Endothelial cell of umbilical vein (primary cell): Measurements from ENCODE around the gene PIWIL4. TPM values are rescaled to one million over a fixed set of nuclear protein-coding genes. Genes with fewer than 3 reads are reported as not detected.

Experiments used
- BruUV-seq: library from RNA; stranded (reverse); fragments of 400-500 nt; replicated peaks from 2 replicates; lab custom pipeline; 2021; lab: Mats Ljungman, UMichigan
- CTCF ChIA-PET: fragments of 300-600, 350-600 bp; sonication (Branson Sonifier 250); formaldehyde crosslinking; loops from one replicate; lab custom pipeline; 2021; ENCODE audit warnings: antibody characterized with exemption, inconsistent platforms; lab: Charles Lee
- POLR2A ChIA-PET: fragments of 300-600, 350-600 bp; sonication (Branson Sonifier 250); formaldehyde crosslinking; loops from one replicate; lab custom pipeline; 2021; ENCODE audit warnings: antibody characterized with exemption, inconsistent platforms; lab: Charles Lee
- DNase-seq: peaks from one replicate; pipeline ENCODE4 v3.0.0-alpha.2; 2011; ENCODE audit warnings: low read depth, low spot score
- FAIRE-seq: peaks from 2 replicates; lab custom pipeline; 2011; peaks lifted over from hg19 to GRCh38; lab: Jason Lieb, UNC
- H2AFZ ChIP-seq: 2 replicates; pipeline ENCODE4 v1.6.0; 2012; ENCODE audit warnings: low read depth, low read length, control low read depth, inconsistent platforms
- H3K27ac ChIP-seq: 2 replicates; pipeline ENCODE4 v1.5.1; 2011; ENCODE audit warnings: low read depth, mild to moderate bottlenecking, control low read depth, low read length, moderate library complexity; ENCODE audit not compliant: insufficient read depth
- H3K27me3 ChIP-seq, 2 experiments: 2 replicates each; pipeline versions ENCODE4 v1.6.0 to v1.6.1; 2011; ENCODE audit warnings: low read length in 2 of 2, mixed read lengths in 1 of 2; ENCODE audit not compliant: control insufficient read depth in 2 of 2, insufficient read depth in 2 of 2
- H3K36me3 ChIP-seq, 2 experiments: 2 replicates in 1 of 2; 3 replicates in 1 of 2; pipeline ENCODE4 v1.5.1; 2011; ENCODE audit warnings: low read length in 2 of 2, mild to moderate bottlenecking in 1 of 2, moderate library complexity in 1 of 2; ENCODE audit not compliant: control insufficient read depth in 2 of 2, insufficient read depth in 2 of 2; ENCODE audit errors: extremely low read depth in 1 of 2
- H3K4me1 ChIP-seq: 3 replicates; pipeline ENCODE4 v1.5.1; 2011; ENCODE audit warnings: mild to moderate bottlenecking, low read length; ENCODE audit not compliant: control insufficient read depth, insufficient read depth; ENCODE audit errors: extremely low read depth
- H3K4me2 ChIP-seq: 2 replicates; pipeline ENCODE4 v1.6.1; 2011; ENCODE audit warnings: low read length, control low read depth, mixed read lengths; ENCODE audit not compliant: insufficient read depth
- H3K4me3 ChIP-seq, 3 experiments: fragments of 200-600 bp in 1 of 3; sonication (generic), shearing (Covaris generic) in 1 of 3; replicated peaks in 1 of 3; 2 replicates each; pipeline ENCODE4 v1.5.1; 2011 to 2016; ENCODE audit warnings: control low read depth in 3 of 3, low read length in 3 of 3, mild to moderate bottlenecking in 2 of 3, inconsistent platforms in 1 of 3, low read depth in 1 of 3, moderate library complexity in 1 of 3; ENCODE audit not compliant: insufficient read depth in 1 of 3
- H3K79me2 ChIP-seq: 2 replicates; pipeline ENCODE4 v1.6.0; 2012; ENCODE audit warnings: low read length, inconsistent platforms; ENCODE audit not compliant: control insufficient read depth, insufficient read depth
- H3K9ac ChIP-seq: replicated peaks from 2 replicates; pipeline ENCODE3; 2011; ENCODE audit warnings: low read length, control low read depth; ENCODE audit not compliant: insufficient read depth; ENCODE audit errors: extremely low read depth
- H3K9me1 ChIP-seq: replicated peaks from 3 replicates; pipeline ENCODE4 v1.6.0; 2011; ENCODE audit warnings: mild to moderate bottlenecking, low read length; ENCODE audit not compliant: control insufficient read depth, insufficient read depth; ENCODE audit errors: extremely low read depth
- H3K9me3 ChIP-seq: replicated peaks from 2 replicates; pipeline ENCODE4 v1.5.1; 2012; ENCODE audit warnings: low read length, inconsistent platforms; ENCODE audit not compliant: control insufficient read depth, insufficient read depth
- H4K20me1 ChIP-seq: replicated peaks from 2 replicates; pipeline ENCODE3; 2011; ENCODE audit warnings: mild to moderate bottlenecking, low read length; ENCODE audit not compliant: control insufficient read depth, insufficient read depth; ENCODE audit errors: extremely low read depth
- CTCF ChIP-seq, 2 donors: IDR thresholded peaks; 1 replicate in 1 of 2; 2 replicates in 1 of 2; pipeline ENCODE4 v1.5.1; 2011; ENCODE audit warnings: low read length in 2 of 2, mild to moderate bottlenecking in 2 of 2, moderate library complexity in 2 of 2, control low read depth in 1 of 2, inconsistent platforms in 1 of 2, low read depth in 1 of 2; ENCODE audit not compliant: insufficient read depth in 1 of 2; ENCODE audit errors: extremely low read depth in 1 of 2
- MAX ChIP-seq: IDR thresholded peaks from 2 replicates; pipeline ENCODE4 v1.6.1; 2011; ENCODE audit not compliant: insufficient read depth, insufficient read length
- MYC ChIP-seq: IDR thresholded peaks from one replicate; pipeline ENCODE4 v1.6.1; 2011; ENCODE audit warnings: mild to moderate bottlenecking, low read depth, low read length
- POLR2AphosphoS5 ChIP-seq: IDR thresholded peaks from 2 replicates; pipeline ENCODE4 v1.6.1; 2012; ENCODE audit warnings: low read depth, mild to moderate bottlenecking, control low read depth, low read length, moderate library complexity; ENCODE audit not compliant: insufficient read depth
- dilution Hi-C: fragments of 300-500 bp; cut with MboI; formaldehyde crosslinking; loops from one replicate; pipeline ENCODE4 v1.15.0; 2019; ENCODE audit warnings: low sequenced_read_pairs; ENCODE audit not compliant: extremely low pct_ligation_motif_present
- intact Hi-C: fragments of 100-400 bp; cut with micrococcal nuclease; formaldehyde crosslinking; loops from one replicate; pipeline ENCODE4 v1.10.0; 2022
- polyA plus RNA-seq, 4 experiments: library from polyadenylated mRNA; depleted of rRNA in 3 of 4; stranded (reverse) in 3 of 4; unstranded in 1 of 4; fragments of >200 nt; gene quantifications; 2 replicates each; pipeline versions ENCODE4 v1.2.1 to v1.2.3, GENCODE V29; 2011 to 2012; ENCODE audit warnings: missing spikeins in 1 of 4
- total RNA-seq: library from RNA; stranded (reverse); gene quantifications from 2 replicates; pipeline ENCODE4 v1.2.3, GENCODE V29; 2021

The PIWIL4 gene
- total and polyA plus RNA-seq, 2 donors (not counting 3 experiments of a cell fraction or from before 2014, with no cell fraction given) = 0.55 to 0.64 TPM

GRCh38 chr11:94528551-94528950 lies 38.6 kb upstream of the PIWIL4 start:
- Histone ChIP-seq H3K27me3 (peaks cover 0 to 2% of the 10 kb centered on the region in 2 experiments), H3K4me2 (no peak overlapping the region), H2AFZ (no peak overlapping the region), H3K9ac (no peak overlapping the region), H3K36me3 (no peaks in the 10 kb centered on the region), H3K9me3 (no peaks in the 10 kb centered on the region), H4K20me1 (no peaks in the 10 kb centered on the region), H3K4me1 (no peaks in the 10 kb centered on the region), H3K9me1 (no peaks in the 10 kb centered on the region), H3K27ac (no peak overlapping the region), H3K4me3 (no peak overlapping the region), H3K79me2 (no peaks in the 10 kb centered on the region)
- no TSS peak for BruUV-seq
- FAIRE-seq = no peak
- POLR2A ChIA-PET = no interaction called here
- dilution Hi-C loops (no loop called here), intact Hi-C loops (no loop called here)
- TF ChIP-seq MYC = no peak
- TF ChIP-seq MAX = no peak
- no peak for TF ChIP-seq POLR2AphosphoS5
- DNase-seq = no peak
- CTCF ChIA-PET = no interaction called here

- Histone ChIP-seq H3K4me2 (no peak overlapping the region), H3K9me3 (no peaks in the 10 kb centered on the region), H3K79me2 (no peaks in the 10 kb centered on the region), H3K27ac (no peak overlapping the region), H3K4me1 (no peaks in the 10 kb centered on the region), H3K9me1 (no peaks in the 10 kb centered on the region), H3K36me3 (no peaks in the 10 kb centered on the region), H2AFZ (no peak overlapping the region), H3K27me3 (peaks cover 6 to 10% of the 10 kb centered on the region in 2 experiments), H3K4me3 (no peak overlapping the region), H4K20me1 (no peaks in the 10 kb centered on the region), H3K9ac (no peak overlapping the region)
- DNase-seq (no peak), FAIRE-seq (no peak)
- CTCF ChIA-PET = no interaction called here
- BruUV-seq = no TSS peak
- intact Hi-C loops = no loop called here
- POLR2A ChIA-PET = no interaction called here
- dilution Hi-C loops = no loop called here
- no peak for TF ChIP-seq POLR2AphosphoS5
- TF ChIP-seq CTCF (IDR thresholded peaks at IDR 0.05; ENCODE audit: extremely low read depth in 1 of 2, insufficient read depth in 1 of 2, low read depth in 1 of 2, low read length in 2 of 2) = no peak
These were observed 35.0 kb upstream of the PIWIL4 start for GRCh38 chr11:94532211-94532610.
